Gastrocnemius medialis (tissue), 4 donors: ENCODE measurements around the gene AKAP8L. TPM values are rescaled to one million over a fixed set of nuclear protein-coding genes. Genes with fewer than 3 reads are reported as not detected.

Experiments used
- ATAC-seq, 2 donors: fragments of 150-250 bp; one replicate each; pipeline ENCODE4 v1.9.1; 2016
- DNase-seq, 2 donors: peaks; one replicate each; pipeline ENCODE4 v3.0.0-alpha.2; 2019
- H3K27ac ChIP-seq, 4 donors: fragments of 200-600 bp; sonication (generic); 1 replicate in 1 of 4; 2 replicates in 3 of 4; pipeline ENCODE4 v1.5.1; 2016 to 2018; ENCODE audit warnings: mild to moderate bottlenecking in 2 of 4, moderate library complexity in 1 of 4
- H3K27me3 ChIP-seq, 3 donors: fragments of 200-600 bp; sonication (generic) in 2 of 3; 1 replicate in 1 of 3; 2 replicates in 2 of 3; pipeline versions ENCODE4 v1.5.1 to v1.6.0; 2016 to 2019; ENCODE audit warnings: mild to moderate bottlenecking in 1 of 3, moderate library complexity in 1 of 3
- H3K36me3 ChIP-seq, 2 donors: fragments of 200-600 bp; sonication (generic) in 1 of 2; one replicate each; pipeline ENCODE4 v1.5.1; 2017 to 2018
- H3K4me1 ChIP-seq, 2 donors: fragments of 200-600 bp; sonication (generic) in 1 of 2; one replicate each; pipeline ENCODE4 v1.5.1; 2016 to 2017; ENCODE audit warnings: mild to moderate bottlenecking in 2 of 2
- H3K4me3 ChIP-seq, 4 donors: fragments of 200-600 bp; sonication (generic) in 3 of 4; 1 replicate in 1 of 4; 2 replicates in 3 of 4; pipeline ENCODE4 v1.5.1; 2016 to 2019; ENCODE audit warnings: mild to moderate bottlenecking in 2 of 4
- H3K9me3 ChIP-seq, 3 donors: fragments of 200-600 bp; sonication (generic) in 2 of 3; 1 replicate in 1 of 3; 2 replicates in 2 of 3; pipeline ENCODE4 v1.5.1; 2016 to 2019
- POLR2A ChIP-seq, 2 donors: fragments of 450-650 bp; IDR thresholded peaks; one replicate each; pipeline ENCODE4 v1.6.1; 2017; ENCODE audit warnings: antibody characterized with exemption in 2 of 2, mild to moderate bottlenecking in 2 of 2, moderate library complexity in 2 of 2
- in situ Hi-C, 4 donors: fragments of 200-750 bp; cut with MboI; loops; one replicate each; pipeline versions ENCODE4 v1.15.0 to v1.8.0; 2017; ENCODE audit warnings: low sequenced_read_pairs in 4 of 4
- intact Hi-C: fragments of 100-400 bp; cut with DNase I; formaldehyde crosslinking; loops from one replicate; pipeline ENCODE4 v1.15.1; 2023; ENCODE audit warnings: low total_unique reads
- total RNA-seq, 4 donors: library from RNA; depleted of rRNA; stranded (reverse); fragments of >200 nt; gene quantifications; one replicate each; pipeline versions ENCODE4 v1.1.0 to v1.2.3, GENCODE V29; 2016
- TF ChIP-seq, protein P1 (sequence below), 5 experiments: fragments of 450-650 bp in 3 of 5; fragments of 200-600 bp in 2 of 5; sonication (generic) in 2 of 5; IDR thresholded peaks in 4 of 5; conservative IDR thresholded peaks in 1 of 5; 1 replicate in 4 of 5; 2 replicates in 1 of 5; pipeline ENCODE4 v1.5.1; 2016 to 2019; ENCODE audit warnings: antibody characterized with exemption in 5 of 5, mild to moderate bottlenecking in 3 of 5, moderate library complexity in 3 of 5

The AKAP8L gene
- total RNA-seq, 4 donors from 2014 or later, result 69.3 to 142 (median 85.6) TPM

DNA sequence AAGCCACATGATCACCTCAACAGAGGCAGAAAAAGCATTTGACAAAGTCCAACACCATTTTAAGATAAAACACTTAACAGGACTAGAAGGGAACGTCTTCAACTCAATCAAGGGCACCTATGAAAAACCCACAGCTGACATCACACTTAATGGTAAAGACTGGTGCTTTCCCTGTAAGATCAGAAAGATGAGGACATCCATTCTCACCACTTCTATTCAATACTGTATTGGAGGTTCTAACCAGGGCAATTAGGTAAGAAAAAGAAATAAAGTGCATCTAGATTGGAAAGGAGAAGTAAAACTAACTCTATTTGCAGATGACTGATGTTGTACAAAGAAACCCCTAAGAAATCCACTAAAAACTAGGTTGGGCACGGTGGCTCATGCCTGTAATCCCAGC is 28.0 kb downstream of the AKAP8L start:
- intact Hi-C loops (no loop called here), in situ Hi-C loops (loop anchor here in 2 of 4 donors (25.0 kb wide), 1 partner anchor 171 kb away; no protein-coding TSS in a partner anchor)
- Histone ChIP-seq H3K9me3 (no peaks in the 10 kb centered on the region), H3K36me3 (peaks cover 0 to 27% of the 10 kb centered on the region in 2 donors), H3K4me3 (no peak overlapping the region), H3K27me3 (no peaks in the 10 kb centered on the region), H3K27ac (peak overlapping the region in 2 of 4 donors; percentile 16 to 48), H3K4me1 (no peaks in the 10 kb centered on the region)
- TF ChIP-seq POLR2A (IDR thresholded peaks at IDR 0.05), result no peak
- TF ChIP-seq, protein P1, sequence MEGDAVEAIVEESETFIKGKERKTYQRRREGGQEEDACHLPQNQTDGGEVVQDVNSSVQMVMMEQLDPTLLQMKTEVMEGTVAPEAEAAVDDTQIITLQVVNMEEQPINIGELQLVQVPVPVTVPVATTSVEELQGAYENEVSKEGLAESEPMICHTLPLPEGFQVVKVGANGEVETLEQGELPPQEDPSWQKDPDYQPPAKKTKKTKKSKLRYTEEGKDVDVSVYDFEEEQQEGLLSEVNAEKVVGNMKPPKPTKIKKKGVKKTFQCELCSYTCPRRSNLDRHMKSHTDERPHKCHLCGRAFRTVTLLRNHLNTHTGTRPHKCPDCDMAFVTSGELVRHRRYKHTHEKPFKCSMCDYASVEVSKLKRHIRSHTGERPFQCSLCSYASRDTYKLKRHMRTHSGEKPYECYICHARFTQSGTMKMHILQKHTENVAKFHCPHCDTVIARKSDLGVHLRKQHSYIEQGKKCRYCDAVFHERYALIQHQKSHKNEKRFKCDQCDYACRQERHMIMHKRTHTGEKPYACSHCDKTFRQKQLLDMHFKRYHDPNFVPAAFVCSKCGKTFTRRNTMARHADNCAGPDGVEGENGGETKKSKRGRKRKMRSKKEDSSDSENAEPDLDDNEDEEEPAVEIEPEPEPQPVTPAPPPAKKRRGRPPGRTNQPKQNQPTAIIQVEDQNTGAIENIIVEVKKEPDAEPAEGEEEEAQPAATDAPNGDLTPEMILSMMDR (IDR thresholded peaks at IDR 0.05 in 4 of 5, conservative IDR thresholded peaks at IDR 0.05 in 1 of 5), result no peak
- no peak for ATAC-seq
- DNase-seq, result no peak

DNA sequence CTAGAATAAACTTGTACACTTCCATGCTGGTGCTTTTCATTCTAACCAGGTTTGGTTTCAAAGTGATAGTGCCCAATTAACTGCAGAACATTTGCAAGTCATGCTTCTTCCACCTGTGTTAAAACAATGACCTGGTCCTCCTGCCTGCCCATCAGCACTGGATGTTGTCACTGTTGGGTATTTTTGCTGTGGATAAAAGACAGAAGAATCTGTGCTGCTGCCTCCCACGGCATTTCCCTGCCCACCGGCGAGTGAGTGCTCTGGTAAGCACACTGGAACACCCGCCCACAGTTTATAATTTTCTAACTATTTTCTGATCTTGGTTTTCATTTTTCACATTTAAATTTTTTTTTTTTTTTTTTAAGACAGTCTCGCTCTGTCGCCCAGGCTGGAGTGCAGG is 36.9 kb downstream of the AKAP8L start:
- Histone ChIP-seq H3K36me3 (no peaks in the 10 kb centered on the region), H3K27ac (peak overlapping the region in 3 of 4 donors; percentile 6 to 96 (median 22)), H3K4me3 (no peak overlapping the region), H3K9me3 (no peaks in the 10 kb centered on the region), H3K4me1 (peaks cover 13 to 14% of the 10 kb centered on the region in 2 donors), H3K27me3 (no peaks in the 10 kb centered on the region)
- in situ Hi-C loops (loop anchor here in 2 of 4 donors (25.0 kb wide), 1 partner anchor 180 kb away; no protein-coding TSS in a partner anchor), intact Hi-C loops (loop anchor here (2.0 kb wide), 1 partner anchor 15 kb away; no protein-coding TSS in a partner anchor)
- ATAC-seq (no peak), DNase-seq (no peak)
- TF ChIP-seq, protein P1 (IDR thresholded peaks at IDR 0.05 in 4 of 5, conservative IDR thresholded peaks at IDR 0.05 in 1 of 5), result no peak
- no peak for TF ChIP-seq POLR2A (IDR thresholded peaks at IDR 0.05)

DNA sequence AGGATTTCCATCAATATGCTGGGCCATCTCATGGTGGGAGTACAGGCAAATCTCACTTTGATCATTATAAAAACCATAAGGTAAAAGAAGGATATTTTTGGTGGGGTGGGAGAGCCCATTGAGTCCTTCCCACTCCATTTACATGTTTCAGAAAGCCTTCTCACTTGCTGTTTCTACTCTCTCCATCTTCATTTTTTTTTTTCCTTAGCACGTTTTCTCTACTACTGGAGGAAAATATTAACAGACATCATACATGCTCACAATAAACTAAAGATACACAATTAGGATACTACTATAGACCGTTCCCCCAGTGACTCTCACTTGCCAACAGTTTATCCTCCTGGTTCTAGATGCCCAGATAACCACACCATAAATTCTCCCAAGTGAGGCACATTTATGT is 37.4 kb downstream of the AKAP8L start:
- peaks cover 17 to 18% of the 10 kb centered on the region in 2 donors for H3K4me1 ChIP-seq
- TF ChIP-seq, protein P1 (IDR thresholded peaks at IDR 0.05 in 4 of 5, conservative IDR thresholded peaks at IDR 0.05 in 1 of 5), result no peak
- no peak for TF ChIP-seq POLR2A (IDR thresholded peaks at IDR 0.05)
- DNase-seq (no peak), ATAC-seq (no peak)
- in situ Hi-C loops (loop anchor here in 2 of 4 donors (25.0 kb wide), 1 partner anchor 181 kb away; no protein-coding TSS in a partner anchor), intact Hi-C loops (no loop called here)
- no peaks in the 10 kb centered on the region for H3K9me3 ChIP-seq
- no peak overlapping the region for H3K4me3 ChIP-seq
- H3K27me3 ChIP-seq, result no peaks in the 10 kb centered on the region
- no peaks in the 10 kb centered on the region for H3K36me3 ChIP-seq
- peak overlapping the region in 3 of 4 donors; percentile 6 to 96 (median 22) for H3K27ac ChIP-seq

DNA sequence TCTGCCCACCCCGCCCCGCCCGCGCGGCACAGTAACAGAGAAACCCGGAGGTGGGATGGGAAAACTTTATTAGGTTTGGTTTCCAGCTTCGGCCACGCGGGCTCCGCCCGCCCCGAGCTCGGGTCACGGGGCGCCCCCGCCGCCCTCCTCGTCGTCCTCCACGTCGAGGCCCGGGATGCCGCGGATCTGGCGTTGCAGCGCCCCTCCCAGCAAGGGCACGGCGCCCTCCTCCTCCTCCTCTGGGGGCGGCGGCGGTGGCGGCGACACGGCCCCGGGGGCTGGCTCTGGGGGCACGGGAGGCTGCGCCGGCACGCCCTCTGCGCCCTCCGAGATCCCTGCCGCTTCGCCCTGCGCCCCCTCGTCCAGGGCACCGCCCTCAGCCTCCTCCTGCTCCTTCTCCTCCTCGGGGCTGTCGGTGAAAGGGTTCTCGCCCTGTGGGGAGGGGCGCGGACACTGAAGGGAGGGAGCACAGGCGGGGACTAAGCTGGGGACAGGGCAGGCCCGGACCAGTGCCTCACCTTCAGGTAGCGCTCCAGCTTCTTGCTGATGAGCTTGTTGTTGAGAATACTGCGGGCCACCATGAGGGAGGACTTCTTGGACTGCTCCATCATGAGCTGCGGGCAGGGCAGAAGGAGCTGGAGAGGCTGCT is 38.7 kb downstream of the AKAP8L start:
- no peaks in the 10 kb centered on the region for H3K36me3 ChIP-seq
- ATAC-seq (no peak), DNase-seq (peak in 1 of 2 donors; percentile 38)
- intact Hi-C loops (loop anchor here (1.0 to 5.0 kb wide), 5 partner anchors 38 to 177 kb away; partner anchors contain the start of genes AKAP8L and BRD4), in situ Hi-C loops (loop anchor here in 2 of 4 donors (10.0 to 25.0 kb wide), 2 partner anchors 55 to 182 kb away; no protein-coding TSS in a partner anchor)
- no peaks in the 10 kb centered on the region for H3K27me3 ChIP-seq
- H3K4me1 ChIP-seq, result peaks cover 30 to 31% of the 10 kb centered on the region in 2 donors
- no peaks in the 10 kb centered on the region for H3K9me3 ChIP-seq
- TF ChIP-seq POLR2A (IDR thresholded peaks at IDR 0.05), result no peak
- TF ChIP-seq, protein P1 (IDR thresholded peaks at IDR 0.05 in 4 of 5, conservative IDR thresholded peaks at IDR 0.05 in 1 of 5), result no peak
- peak overlapping the region; percentile 45 to 100 (median 72) for H3K4me3 ChIP-seq
- H3K27ac ChIP-seq, result peak overlapping the region; percentile 92 to 99 (median 96)
